ENCODE measurements around the gene CEACAM20. TPM values are rescaled to one million over a fixed set of nuclear protein-coding genes. Genes with fewer than 3 reads are reported as not detected.

Gene CEACAM20
- not detected in 2 replicates for total RNA-seq

GRCh38 chr19:44529536-44529935 is at the start of gene CEACAM20:
Gene CEACAM20 (minus strand): TSS chr19:44529675. CDS start chr19:44529509, 166 bp downstream.

GRCh38 chr19:44499962-44500949 is 29.2 kb downstream of the CEACAM20 start, which contains the start of gene ZNF180:
Gene ZNF180 (minus strand): TSS chr19:44500522. CDS start chr19:44497334, 3,188 bp downstream.

Other genes starting within 250 kb of the CEACAM20 start
- gene ZNF235, start 224.7 kb downstream of the CEACAM20 start, total RNA-seq = 4.5 and 6.5 TPM in 2 replicates
- gene ZNF112, start 173.0 kb downstream of the CEACAM20 start, total RNA-seq = 7.9 and 9.6 TPM in 2 replicates
- gene ZNF285, start 128.1 kb downstream of the CEACAM20 start, total RNA-seq = 4.0 and 9.5 TPM in 2 replicates
- 14.1 and 15.2 TPM in 2 replicates for gene ZNF229, start 81.2 kb downstream of the CEACAM20 start, total RNA-seq
- gene ZNF180, start 29.2 kb downstream of the CEACAM20 start, total RNA-seq = 8.8 and 11.2 TPM in 2 replicates
- 0.17 TPM in 1 of 2 replicates, not detected in the other for gene IGSF23, start 83.9 kb upstream of the CEACAM20 start, total RNA-seq
- gene PVR, start 114.2 kb upstream of the CEACAM20 start, total RNA-seq = 43.5 and 69.3 TPM in 2 replicates
- 1.2 and 2.6 TPM in 2 replicates for gene CEACAM19, start 141.8 kb upstream of the CEACAM20 start, total RNA-seq
- gene CEACAM16, start 169.5 kb upstream of the CEACAM20 start, total RNA-seq = 0.17 TPM in 1 of 2 replicates, not detected in the other
- gene BCL3, start 219.0 kb upstream of the CEACAM20 start, total RNA-seq = 7.3 and 13.2 TPM in 2 replicates
- not detected in 2 replicates for gene CBLC, start 248.2 kb upstream of the CEACAM20 start, total RNA-seq